H1 (cell line): ENCODE data around the gene NUB1. TPM values are rescaled to one million over a fixed set of nuclear protein-coding genes. Genes with fewer than 3 reads are reported as not detected.

Source experiments
- ASH2L ChIP-seq: fragments of 200-600, 300-600 bp; sonication (generic); IDR thresholded peaks from one replicate; pipeline ENCODE4 v1.7.1; 2017; ENCODE audit warnings: low read length
- CHD7 ChIP-seq: fragments of 300-600 bp; sonication (generic); IDR thresholded peaks from 2 replicates; pipeline ENCODE4 v1.7.1; 2012; ENCODE audit warnings: low read length, moderate library complexity, mild to moderate bottlenecking, inconsistent platforms; ENCODE audit not compliant: insufficient replicate concordance
- EP300 ChIP-seq, 2 experiments: IDR thresholded peaks; 1 replicate in 1 of 2; 2 replicates in 1 of 2; pipeline ENCODE4 v1.6.1; 2011 to 2012; ENCODE audit warnings: low read depth in 2 of 2, low read length in 2 of 2, mild to moderate bottlenecking in 2 of 2, borderline replicate concordance in 1 of 2, inconsistent platforms in 1 of 2, moderate library complexity in 1 of 2
- RBBP5 ChIP-seq: IDR thresholded peaks from 2 replicates; pipeline ENCODE4 v1.7.1; 2012; ENCODE audit warnings: low read depth, mild to moderate bottlenecking, inconsistent platforms, low read length, moderate library complexity, borderline replicate concordance
- RFX5 ChIP-seq: IDR thresholded peaks from 2 replicates; pipeline ENCODE4 v1.6.1; 2011; ENCODE audit warnings: low read depth, low read length, improper control_type of control experiment, borderline replicate concordance
- polyA plus RNA-seq, 7 experiments: library from polyadenylated mRNA; depleted of rRNA in 3 of 7; stranded (reverse) in 5 of 7; unstranded in 2 of 7; fragments of >200 nt in 5 of 7; fragments of 200-250 nt in 2 of 7; gene quantifications; 1 replicate in 5 of 7; 2 replicates in 1 of 7; 4 replicates in 1 of 7; pipeline versions ENCODE4 v1.2.1 to v1.2.3, GENCODE V29; 2011 to 2013; ENCODE audit warnings: missing spikeins in 2 of 7, mixed read lengths in 2 of 7
- total RNA-seq: library from RNA; stranded (reverse); fragmentation: NEBNext Ultra II Directional; extraction: Animal tissue kit (Norgen Biotek cat#: 25700); gene quantifications from 2 replicates; pipeline ENCODE4 v1.2.1, GENCODE V29; 2021

Gene NUB1
- total and polyA plus RNA-seq, 2 of the 8 experiments (the other 6 are each of a cell fraction or from before 2014, with no cell fraction given) = 22.1 to 43.5 TPM

GRCh38 chr7:151299530-151299929 is 42.1 kb upstream of the NUB1 start (continued):
- TF ChIP-seq ASH2L = no peak
- no peak for TF ChIP-seq RBBP5
- no peak for TF ChIP-seq EP300 (IDR thresholded peaks at IDR 0.05; ENCODE audit: borderline replicate concordance in 1 of 2, low read depth in 2 of 2, low read length in 2 of 2)
- TF ChIP-seq CHD7 = no peak
- TF ChIP-seq RFX5 = no peak
